NCI-H1105 (cell line): Measurements from ENCODE around the gene UCK2.

ENCODE experiments used
- DNase-seq: peaks from one replicate; lab custom pipeline; 2025; lab: John Stamatoyannopoulos, UW

Gene UCK2

GRCh38 chr1:165938844-165939243 lies 111.4 kb downstream of the UCK2 start:
- DNase-seq: no peak

- no peak for DNase-seq
Measured at GRCh38 chr1:165941531-165941930, 114.1 kb downstream of the UCK2 start.

DNA sequence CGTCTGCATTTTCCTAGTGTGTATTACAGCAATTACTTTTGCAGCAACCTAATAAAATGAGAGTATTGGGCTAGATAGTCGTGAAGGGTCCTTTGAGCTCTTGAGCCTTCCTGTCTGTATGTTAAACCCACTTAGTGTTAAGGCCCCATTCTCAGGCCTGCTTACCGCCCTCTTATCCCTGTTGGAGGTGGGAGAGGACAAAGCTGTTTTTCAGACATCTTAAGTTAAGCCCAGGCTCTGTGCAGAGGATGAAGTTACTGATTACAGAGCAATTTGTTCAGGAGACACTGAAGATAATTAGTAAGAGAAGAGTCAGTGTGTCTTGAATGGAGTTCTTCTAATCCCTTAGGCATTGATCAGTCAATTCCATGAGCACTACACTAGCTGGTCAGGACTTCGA lies 114.6 kb downstream of the UCK2 start:
- no peak for DNase-seq

DNA sequence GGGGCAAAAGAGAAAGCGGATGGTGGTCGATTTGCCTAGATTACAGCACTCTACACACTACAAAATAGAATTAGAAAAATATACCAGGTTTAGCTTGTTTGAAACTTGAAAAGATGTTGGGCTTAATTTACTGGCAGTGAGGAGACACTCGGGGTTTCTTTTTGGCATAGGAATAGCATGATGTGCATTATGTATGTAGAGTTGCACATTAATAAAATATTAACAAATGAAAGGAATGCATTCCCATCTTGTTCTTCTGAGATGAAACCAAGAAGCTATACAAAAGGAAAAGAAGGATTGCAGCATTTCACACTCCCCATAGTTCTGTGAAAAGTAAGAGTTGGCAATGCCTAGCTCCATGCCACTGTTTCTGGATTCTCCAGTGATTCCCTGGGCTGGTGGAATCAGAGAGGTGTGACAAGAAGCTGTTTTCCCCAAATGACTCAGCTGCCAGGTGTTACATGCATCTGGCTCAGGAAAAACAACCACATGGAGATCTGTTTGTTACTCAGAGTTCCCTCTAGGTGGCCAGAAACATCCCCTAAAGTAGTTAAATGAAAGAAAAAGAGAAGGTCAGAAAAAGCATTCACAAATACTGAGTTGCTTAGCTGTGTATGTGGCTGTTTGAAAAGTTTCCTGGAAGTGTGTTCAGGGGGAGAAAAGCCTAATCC lies 115.6 kb downstream of the UCK2 start:
- no peak for DNase-seq

- DNase-seq: no peak
Measured at GRCh38 chr1:165945911-165946310, 118.5 kb downstream of the UCK2 start.

GRCh38 chr1:165947797-165948455 lies 120.5 kb downstream of the UCK2 start:
- no peak for DNase-seq

DNA sequence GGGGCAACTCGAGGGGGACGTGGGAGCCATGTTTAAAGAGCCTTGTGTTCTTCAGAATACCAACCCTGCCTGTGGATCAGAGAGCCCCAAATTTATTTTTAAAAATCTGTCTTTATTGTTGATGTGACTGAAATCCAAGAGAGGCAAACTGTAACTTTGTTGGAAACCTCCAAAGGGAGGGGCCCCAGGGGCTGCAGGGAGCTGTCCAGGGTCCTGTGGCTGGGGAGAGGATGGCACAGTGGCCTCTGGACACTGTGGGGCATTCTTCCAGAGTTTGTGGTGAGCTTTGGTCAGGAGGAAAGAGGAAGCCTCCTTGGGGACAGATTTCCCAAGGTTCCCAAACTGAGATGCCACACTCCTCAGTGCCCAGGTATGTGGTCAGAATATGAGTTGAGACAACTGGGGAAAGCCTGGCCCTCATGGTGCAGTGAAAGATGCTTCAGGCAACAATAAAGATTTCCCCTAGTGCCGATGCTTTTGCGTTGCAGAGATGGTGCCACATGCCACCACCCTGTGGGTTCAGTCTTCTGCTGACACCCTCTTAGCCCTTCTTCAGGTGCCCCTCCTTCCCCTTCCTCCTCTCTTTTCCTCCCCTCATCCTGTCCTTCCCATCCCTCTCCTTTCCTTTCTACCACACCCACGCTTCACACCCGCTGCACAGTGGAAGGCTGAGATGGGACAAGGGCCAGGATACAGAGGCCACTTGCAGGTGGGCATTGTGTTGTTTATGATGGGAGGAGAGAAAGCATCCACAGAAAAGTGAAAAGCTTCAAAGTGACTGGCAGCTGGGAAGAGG lies 122.1 kb downstream of the UCK2 start:
- peak; percentile 85 for DNase-seq

GRCh38 chr1:165954940-165955339 lies 127.5 kb downstream of the UCK2 start:
- no peak for DNase-seq

DNA sequence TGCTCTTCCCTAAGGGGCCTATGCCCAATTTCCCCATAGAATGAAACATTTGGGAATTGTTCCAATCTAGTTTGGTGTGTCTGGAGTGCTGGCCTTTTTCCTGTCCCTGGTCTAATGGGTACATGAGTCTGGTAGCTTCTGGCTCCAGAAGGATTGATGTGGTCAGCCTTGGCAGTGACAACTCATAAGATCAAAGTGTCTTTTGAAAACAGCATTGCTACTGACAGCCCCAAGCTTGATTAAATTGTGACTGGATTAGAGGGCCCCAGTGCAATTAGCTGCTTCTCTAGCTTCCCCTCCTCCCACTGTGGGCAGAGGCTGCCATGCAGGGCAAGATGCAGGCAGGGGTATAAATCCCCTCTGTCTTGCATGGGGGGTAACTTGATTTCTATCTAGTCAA lies 130.9 kb downstream of the UCK2 start:
- no peak for DNase-seq

GRCh38 chr1:165960136-165960535 lies 132.7 kb downstream of the UCK2 start:
- DNase-seq: no peak

- no peak for DNase-seq
Measured at GRCh38 chr1:165960881-165961280, 133.5 kb downstream of the UCK2 start.
